Activated CD4-positive, alpha-beta T cell treated with anti-CD3 and anti-CD28 coated beads, Interleukin-2, amount 50 U/mL, for 48 hours (primary cell): Measurements from ENCODE around the gene SMG5.
A peak's percentile ranks its signal among the peaks of the same experiment; 100 is the strongest.
"Not testable (repeated sequence)": the region's sequence is repeated elsewhere in the genome, so short reads cannot be mapped to it uniquely, and the experiment has no call there.

Experiments
- DNase-seq, 2 experiments: peaks; one replicate each; pipeline ENCODE4 v3.0.0-alpha.2; 2020

Gene SMG5

DNA sequence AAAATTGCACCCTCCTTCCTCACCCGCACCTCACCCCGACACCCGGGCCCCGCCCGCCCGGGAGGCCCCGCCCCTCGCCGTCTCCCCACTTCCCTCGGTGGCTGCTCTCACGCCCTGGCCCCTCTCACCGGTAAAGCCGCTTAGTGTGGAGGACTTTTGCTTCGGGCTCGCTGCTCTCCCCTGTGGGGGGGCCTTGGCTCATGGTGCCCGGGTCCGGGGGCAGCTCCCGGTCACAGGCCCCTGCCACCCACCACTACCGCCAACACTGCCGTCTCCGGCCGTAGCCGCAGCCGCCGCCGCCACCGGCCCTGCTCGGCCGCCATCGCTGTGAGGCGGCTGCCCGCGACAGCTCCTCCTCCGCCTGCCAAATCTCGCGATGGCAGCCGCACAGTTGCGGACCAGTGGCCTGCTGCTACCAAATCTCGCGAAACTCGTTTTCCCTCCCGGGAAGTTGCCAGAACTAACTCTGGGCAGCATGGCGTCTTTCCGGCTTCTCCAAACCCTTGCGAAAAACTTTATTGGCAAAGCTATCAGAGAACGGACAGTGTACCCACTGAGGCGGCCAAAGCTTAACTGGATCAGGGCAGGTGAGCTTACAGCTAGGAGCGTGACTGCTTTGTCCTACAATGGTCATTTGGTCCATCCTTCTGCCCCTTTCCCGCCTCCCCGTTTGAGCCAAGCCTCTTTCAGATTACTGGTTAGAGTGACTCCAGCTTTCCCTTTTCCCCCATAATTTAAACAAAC, at the start of gene SMG5:
SMG5 (minus strand) TSS at position 347 of the 744 bp plus-strand sequence; CDS start at position 202, 145 bp downstream.
- DNase-seq, result peak; percentile 93 to 96

DNA sequence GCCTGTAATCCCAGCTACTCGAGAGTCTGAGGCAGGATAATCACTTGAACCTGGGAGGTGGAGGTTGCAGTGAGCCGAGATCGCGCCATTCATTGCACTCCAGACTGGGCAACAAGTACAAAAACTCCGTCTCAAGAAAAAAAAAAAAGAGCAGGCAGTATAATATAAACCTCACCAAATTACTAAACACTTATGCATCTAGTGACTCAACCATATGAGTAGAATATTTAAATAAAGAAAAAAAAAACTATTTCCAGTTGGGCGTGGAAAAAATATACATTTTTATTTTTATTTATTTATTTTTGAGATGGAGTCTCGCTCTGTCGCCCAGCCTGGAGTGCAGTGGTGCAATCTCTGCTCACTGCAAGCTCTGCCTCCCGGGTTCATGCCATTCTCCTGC, 40.6 kb upstream of the SMG5 start:
- DNase-seq, result not testable (repeated sequence)

DNA sequence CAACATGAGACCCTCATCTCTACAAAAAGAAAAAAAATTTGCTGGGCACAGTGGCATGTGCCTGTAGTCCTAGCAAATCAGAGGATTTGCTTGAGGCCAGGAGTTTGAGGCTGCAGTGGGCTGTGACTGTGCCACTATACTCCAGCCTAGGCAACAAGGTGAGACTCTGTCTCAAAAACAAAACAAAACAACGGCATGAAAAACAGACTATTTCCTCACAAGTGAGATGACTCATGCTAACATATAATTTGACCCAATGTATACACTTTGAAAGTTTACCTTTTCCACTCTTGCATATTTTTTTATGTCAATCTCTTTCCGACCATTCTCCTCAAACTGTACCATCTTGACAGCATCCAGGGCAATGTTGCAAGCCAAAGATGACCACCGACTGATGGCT, 37.9 kb upstream of the SMG5 start:
- DNase-seq, result no peak

DNA sequence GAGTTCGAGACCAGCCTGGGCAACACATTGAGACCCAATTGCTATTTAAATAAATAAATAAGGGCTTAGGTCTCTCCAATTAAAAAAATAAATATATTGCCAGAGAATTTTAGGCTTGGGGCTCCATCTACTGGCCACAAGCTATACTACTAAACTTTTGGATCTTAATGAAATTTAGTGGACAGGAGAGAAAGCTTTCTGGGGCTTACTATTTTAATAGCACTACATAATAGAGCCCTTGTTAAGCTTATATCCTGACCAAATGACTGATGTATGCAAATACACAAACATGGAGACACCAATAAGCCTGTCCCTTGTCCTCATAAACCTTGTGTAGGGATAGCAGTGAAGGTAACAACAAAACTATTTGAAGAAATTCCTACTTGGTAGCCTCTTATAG, 37.0 kb upstream of the SMG5 start:
- peak in 1 of 2 experiments; percentile 12 for DNase-seq

DNA sequence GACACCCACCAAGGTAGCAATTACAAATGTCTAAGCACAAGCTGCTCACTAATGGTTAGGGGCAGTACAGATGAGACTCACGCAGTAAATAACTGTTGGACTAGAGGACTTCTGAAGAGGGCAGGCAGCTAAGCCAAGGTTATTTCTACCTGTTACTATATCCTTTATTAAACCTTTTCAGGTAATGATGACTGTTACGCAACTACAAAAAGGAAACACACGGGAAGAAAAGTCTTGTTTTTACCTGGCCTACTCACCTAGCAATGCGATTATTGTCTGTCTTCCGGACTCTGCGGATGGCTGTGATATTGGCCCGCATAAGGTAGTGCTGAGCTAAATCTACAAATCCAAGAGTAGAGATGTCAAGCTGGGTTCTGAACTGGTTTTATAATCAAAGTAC, 34.3 kb upstream of the SMG5 start:
- no peak for DNase-seq

- no peak for DNase-seq
Observed at GRCh38 chr1:156310962-156311361, 28.3 kb upstream of the SMG5 start.

GRCh38 chr1:156308078-156308477, 25.5 kb upstream of the SMG5 start:
- DNase-seq, result no peak

DNA sequence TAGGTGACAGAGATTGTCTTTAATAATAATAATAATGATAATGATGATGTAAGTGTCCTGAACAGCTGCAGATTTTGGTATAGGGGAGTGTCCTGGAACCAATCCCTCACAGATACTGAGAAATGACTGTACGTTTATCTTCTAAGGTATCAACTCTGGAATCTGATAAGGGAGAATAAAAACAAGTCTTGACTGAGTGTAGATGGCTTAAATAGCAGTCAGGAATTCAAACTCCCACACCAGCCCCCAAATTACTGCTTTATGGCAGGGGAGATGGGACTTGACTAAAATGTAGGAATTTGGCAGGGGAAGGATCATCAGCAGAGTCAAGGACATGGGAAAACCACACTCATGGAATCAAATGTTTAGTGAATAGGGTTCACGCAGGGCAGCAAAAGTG, 22.6 kb upstream of the SMG5 start:
- no peak for DNase-seq

DNA sequence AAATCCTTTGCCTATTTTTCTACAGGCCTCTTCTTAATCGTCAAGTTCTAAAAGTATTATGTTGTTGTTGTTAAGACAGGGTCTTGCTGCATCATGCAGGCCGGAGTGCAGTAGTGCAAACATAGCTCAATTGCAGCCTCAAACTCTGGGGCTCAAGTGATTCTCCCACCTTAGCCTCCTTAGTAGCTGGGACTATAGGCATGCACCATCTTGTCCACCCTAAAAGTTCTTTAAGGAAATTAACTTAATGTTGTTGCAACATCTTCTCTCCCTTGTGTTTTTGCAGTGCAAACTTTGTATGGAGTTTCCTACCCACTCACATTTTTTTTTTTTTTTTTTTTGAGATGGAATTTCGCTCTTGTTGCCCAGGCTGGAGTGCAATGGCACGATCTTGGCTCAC, 20.6 kb upstream of the SMG5 start:
- DNase-seq, result no peak

DNA sequence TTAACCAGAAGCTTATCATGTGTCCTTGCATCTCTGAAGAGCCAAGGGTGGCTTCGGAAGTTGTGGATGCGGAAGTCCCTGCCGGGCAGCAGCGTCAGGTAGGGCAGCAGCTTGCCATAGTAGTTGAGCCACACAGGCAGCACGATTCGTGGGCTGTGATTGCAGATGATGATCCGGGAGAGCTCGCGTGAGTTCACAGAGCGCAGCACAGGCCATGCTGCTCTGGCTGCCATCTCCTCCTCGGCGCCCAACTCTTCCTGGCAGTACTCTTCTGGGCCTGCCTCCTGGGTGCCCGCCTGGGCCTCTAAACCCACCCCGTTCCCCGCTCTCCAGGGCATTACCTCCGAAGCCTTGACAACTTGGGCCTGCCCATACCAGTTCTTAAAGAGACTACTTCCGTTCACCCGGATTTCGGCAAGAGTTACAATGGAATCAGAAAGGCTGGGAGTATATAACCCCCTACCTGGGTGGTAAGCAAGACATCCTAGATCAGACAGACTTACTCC, 16.3 kb upstream of the SMG5 start, which contains the start of gene VHLL:
VHLL (minus strand) TSS at position 456 of the 506 bp plus-strand sequence; CDS start at position 338, 118 bp downstream.
- DNase-seq, result no peak

DNA sequence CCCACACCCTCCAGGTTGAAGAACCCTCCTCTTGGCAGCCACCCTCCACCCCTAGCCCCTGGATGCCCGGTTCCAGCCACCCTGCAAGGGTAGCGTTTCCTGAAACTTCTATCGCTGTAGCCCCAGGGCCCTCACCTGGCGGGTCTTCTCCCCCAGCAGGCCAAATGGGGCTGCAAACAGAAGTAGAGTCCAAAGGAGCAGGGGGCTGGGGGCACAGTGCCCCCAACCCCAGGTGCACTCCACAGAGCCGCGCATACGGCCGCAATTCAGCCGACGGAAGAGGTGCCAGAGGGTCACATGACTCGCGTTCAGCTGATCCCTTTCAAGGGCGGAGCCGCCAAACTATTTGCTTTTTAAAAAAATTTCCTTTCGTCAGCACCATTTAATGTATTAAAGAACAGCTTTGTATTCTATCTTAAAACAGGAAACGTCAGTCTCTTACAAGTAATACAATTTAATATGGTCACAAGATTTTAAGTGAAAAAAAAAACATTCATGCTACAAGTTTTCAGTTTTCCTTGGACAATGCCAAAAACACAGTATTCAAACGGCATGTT, 12.8 kb upstream of the SMG5 start, which contains the start of gene GLMP:
GLMP (minus strand) TSS at position 289 of the 557 bp plus-strand sequence; CDS start at position 255, 34 bp downstream.
- DNase-seq, result peak; percentile 53 to 64

DNA sequence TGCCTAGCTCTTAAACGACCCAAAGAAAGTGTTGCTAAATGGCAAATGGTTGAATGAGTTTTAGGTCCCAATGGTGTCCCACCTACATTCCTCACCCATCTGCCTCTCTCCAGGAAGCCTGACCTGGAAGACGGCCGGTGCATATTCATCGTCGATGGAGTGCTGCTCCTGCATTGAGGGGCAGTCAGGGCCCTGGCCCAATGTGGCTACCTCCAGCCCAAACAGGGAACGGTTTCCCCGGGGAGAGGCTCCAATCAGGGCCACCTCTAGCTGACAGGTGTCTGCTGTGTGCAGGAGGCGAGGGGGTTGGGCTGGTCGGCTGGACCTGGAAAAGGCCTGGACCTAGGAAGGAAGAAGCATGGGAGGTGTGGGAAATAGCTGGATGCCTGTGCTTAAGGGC, 11.3 kb upstream of the SMG5 start:
- DNase-seq, result no peak

DNA sequence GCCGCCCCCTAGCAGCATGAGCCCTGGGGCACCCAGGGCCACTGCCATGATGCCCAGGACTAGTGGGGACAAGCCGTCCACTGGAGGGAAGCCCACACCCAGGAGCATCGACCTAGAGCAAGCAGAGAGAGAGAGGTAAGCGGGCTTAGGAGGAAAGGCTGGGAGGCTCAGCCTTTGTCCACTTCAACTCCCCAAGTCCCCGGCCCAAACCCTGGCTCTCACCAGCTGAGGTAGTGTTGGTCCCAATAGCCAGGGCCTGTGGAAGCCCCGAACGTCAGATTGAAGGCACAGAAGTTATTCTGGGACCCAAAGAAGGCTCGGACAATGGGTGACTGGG, 10.4 kb upstream of the SMG5 start:
- DNase-seq, result no peak

DNA sequence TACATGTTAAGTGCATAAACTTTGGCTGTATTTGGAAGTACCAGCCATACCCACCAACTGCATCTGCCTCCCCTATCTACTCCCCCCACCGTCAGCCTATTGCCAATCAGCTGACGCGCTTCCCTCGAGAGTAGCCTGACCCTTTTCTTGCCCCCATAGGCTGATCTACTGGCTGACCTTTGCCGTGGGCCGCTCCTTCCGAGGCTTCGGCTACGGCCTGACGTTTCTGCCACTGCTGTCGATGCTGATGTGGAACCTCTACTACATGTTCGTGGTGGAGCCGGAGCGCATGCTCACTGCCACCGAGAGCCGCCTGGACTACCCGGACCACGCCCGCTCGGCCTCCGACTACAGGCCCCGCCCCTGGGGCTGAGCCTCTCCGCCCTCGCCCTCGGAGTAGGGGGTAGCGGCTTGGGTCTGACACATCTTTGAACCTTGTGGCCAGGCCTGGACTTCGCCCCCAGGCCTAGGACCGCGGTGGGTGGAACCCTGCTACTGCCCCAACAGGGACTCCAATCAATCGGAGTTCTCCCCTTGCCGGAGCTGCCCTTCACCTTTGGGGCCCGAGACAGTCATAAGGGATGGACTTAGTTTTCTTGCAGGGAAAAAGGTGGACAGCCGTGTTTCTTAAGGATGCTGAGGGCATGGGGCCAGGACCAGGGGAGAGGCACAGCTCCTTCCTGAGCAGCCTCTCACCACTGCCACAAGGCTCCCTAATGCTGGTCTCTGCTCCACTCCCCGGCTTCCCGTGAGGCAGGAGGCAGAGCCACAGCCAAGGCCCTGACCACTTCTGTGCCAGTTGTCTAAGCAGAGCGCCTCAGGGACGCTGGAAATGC, 8.8 kb upstream of the SMG5 start:
- no peak for DNase-seq

DNA sequence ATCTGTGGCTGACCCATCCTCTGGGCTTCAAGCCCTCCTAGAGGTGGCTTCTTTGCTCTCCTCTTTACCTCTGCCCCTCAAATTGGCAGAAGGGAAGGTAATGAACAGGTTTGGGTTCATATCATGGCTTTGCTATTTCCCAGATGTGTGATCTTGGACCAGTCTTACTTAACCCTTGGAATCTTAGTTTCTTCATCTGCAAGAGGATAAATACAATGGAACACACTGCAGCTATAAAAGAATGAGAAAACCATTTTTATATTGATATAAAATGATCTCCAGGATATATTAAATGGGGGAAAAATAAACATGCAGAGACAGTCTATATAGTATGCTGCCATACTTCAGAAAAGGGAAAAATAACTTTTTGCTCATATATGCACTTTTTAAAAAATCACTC, 7.2 kb upstream of the SMG5 start:
- no peak for DNase-seq

- no peak for DNase-seq
Observed at GRCh38 chr1:156286061-156286460, 3.4 kb upstream of the SMG5 start.

DNA sequence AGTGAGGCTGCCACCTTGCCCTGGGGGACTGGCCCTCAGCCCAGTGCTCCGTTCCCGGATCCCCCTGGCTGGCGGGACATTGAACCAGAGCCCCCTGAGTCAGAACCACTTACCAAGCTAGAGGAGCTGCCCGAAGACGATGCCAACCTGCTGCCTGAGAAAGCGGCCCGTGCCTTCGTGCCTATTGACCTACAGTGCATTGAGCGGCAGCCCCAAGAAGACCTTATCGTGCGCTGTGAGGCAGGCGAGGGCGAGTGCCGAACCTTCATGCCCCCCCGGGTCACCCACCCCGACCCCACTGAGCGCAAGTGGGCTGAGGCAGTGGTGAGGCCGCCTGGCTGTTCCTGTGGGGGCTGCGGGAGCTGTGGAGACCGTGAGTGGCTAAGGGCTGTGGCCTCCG, 2.8 kb upstream of the SMG5 start:
- DNase-seq, result no peak

DNA sequence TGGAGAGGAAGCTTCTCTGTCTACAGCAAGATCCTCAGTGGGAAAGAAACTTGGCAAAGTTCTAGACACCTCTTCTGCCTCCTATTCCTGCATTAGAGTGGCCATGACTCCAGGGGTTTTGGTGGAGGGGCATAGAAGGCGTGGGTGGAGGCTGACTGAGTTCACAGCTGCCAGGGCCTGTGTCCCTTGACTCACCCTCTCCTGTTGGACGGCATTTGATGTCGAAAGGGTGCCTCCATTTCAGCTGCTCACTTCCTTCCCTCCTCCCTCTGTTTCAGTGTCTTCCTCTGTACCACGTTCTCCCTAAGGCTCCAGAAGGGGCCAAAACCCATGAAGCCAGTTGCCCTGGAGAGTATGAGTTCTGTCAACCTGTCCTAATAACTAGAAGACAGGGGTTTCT, 2.1 kb upstream of the SMG5 start:
- no peak for DNase-seq

DNA sequence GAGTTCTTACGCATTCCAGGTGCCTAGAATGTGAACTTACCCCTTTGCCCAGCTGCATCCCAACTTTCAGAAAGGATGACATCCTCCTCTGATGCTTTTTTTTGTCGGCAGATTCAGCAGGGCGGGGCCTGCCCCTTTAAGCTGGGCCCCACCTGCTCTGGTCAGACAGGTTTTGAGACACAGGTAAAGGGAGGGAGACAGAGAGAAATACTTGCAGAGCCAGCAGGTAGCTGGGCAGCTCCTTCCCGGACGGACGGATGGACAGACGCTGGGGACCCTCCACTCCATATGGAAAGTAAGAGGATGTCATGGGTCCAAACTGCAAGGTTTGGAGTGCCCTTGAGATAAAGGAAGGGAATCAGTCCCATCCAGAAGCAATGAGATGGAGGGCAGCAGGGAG, 1.5 kb upstream of the SMG5 start, which contains the start of gene TMEM79:
TMEM79 (plus strand) TSS at position 214 of the 400 bp plus-strand sequence. CDS start 902 bp downstream, outside the sequence.
- DNase-seq, result no peak

- no peak for DNase-seq
Observed at GRCh38 chr1:156283521-156283920, 896 bp upstream of the SMG5 start.

GRCh38 chr1:156281693-156282478, 739 bp downstream of the SMG5 start:
- DNase-seq, result peak; percentile 43 to 59

GRCh38 chr1:156281281-156281680, 1.3 kb downstream of the SMG5 start:
- DNase-seq, result peak; percentile 58 to 70

- DNase-seq, result no peak
Observed at GRCh38 chr1:156279837-156280236, 2.8 kb downstream of the SMG5 start.
